IPS DF 6.9 (cell line): ENCODE data around the gene ABCA1.
A peak's percentile ranks its signal among the peaks of the same experiment; 100 is the strongest.

ENCODE experiments used
- DNase-seq: peaks from one replicate; pipeline ENCODE4 v3.0.0-alpha.2; 2013; ENCODE audit warnings: low read depth, low spot score
- H3K27ac ChIP-seq: one replicate; pipeline ENCODE4 v1.5.1; 2013; ENCODE audit warnings: low read length, control low read depth
- H3K27me3 ChIP-seq: 2 replicates; pipeline ENCODE4 v1.6.1; 2013; ENCODE audit warnings: mild to moderate bottlenecking, low read length; ENCODE audit not compliant: control insufficient read depth, insufficient read depth
- H3K36me3 ChIP-seq: 2 replicates; pipeline ENCODE4 v1.6.1; 2013; ENCODE audit warnings: low read length; ENCODE audit not compliant: control insufficient read depth, insufficient read depth
- H3K4me1 ChIP-seq: 2 replicates; pipeline ENCODE4 v1.6.1; 2013; ENCODE audit warnings: low read length; ENCODE audit not compliant: control insufficient read depth, insufficient read depth
- H3K4me3 ChIP-seq: 2 replicates; pipeline ENCODE4 v1.5.1; 2013; ENCODE audit warnings: mild to moderate bottlenecking, low read length
- H3K9me3 ChIP-seq: 2 replicates; pipeline ENCODE4 v1.6.1; 2013; ENCODE audit warnings: low read length, inconsistent platforms; ENCODE audit not compliant: control insufficient read depth, insufficient read depth
- WGBS: extraction: QIAGEN DNeasy Blood & Tissue Kit; methylation state at CpG from one replicate; pipeline ENCODE4 v1.1.7; 2013; ENCODE audit warnings: mixed read lengths, missing lambda C conversion rate; ENCODE audit not compliant: insufficient read length, insufficient coverage; 5-methylcytosine and 5-hydroxymethylcytosine counted together

The ABCA1 gene

GRCh38 chr9:104885818-104886709 lies 41.9 kb downstream of the ABCA1 start:
- Histone ChIP-seq H3K4me1 (peaks cover 6% of the 10 kb centered on the region), H3K27ac (peak overlapping the region; percentile 11), H3K9me3 (no peaks in the 10 kb centered on the region), H3K27me3 (no peaks in the 10 kb centered on the region), H3K4me3 (no peak overlapping the region), H3K36me3 (no peaks in the 10 kb centered on the region)
- DNase-seq, result no peak
- WGBS, result no CpG with 5 or more reads among the region's 3 CpGs

GRCh38 chr9:104883169-104883568 lies 44.8 kb downstream of the ABCA1 start:
- H3K9me3 ChIP-seq, result no peaks in the 10 kb centered on the region
- no peak overlapping the region for H3K27ac ChIP-seq
- no peak for DNase-seq
- H3K4me1 ChIP-seq, result peaks cover 3% of the 10 kb centered on the region
- H3K27me3 ChIP-seq, result no peaks in the 10 kb centered on the region
- H3K36me3 ChIP-seq, result no peaks in the 10 kb centered on the region
- no peak overlapping the region for H3K4me3 ChIP-seq
- no CpG with 5 or more reads among the region's 2 CpGs for WGBS

- Histone ChIP-seq H3K9me3 (no peaks in the 10 kb centered on the region), H3K4me3 (no peak overlapping the region), H3K36me3 (no peaks in the 10 kb centered on the region), H3K4me1 (peaks cover 3% of the 10 kb centered on the region), H3K27me3 (no peaks in the 10 kb centered on the region), H3K27ac (no peak overlapping the region)
- no peak for DNase-seq
Observed at GRCh38 chr9:104882566-104882965, 45.4 kb downstream of the ABCA1 start.

GRCh38 chr9:104882086-104882485 lies 45.9 kb downstream of the ABCA1 start:
- no peaks in the 10 kb centered on the region for H3K9me3 ChIP-seq
- no peak for DNase-seq
- peaks cover 3% of the 10 kb centered on the region for H3K4me1 ChIP-seq
- no peak overlapping the region for H3K4me3 ChIP-seq
- no CpG with 5 or more reads among the region's 4 CpGs for WGBS
- H3K36me3 ChIP-seq, result no peaks in the 10 kb centered on the region
- no peaks in the 10 kb centered on the region for H3K27me3 ChIP-seq
- H3K27ac ChIP-seq, result no peak overlapping the region

GRCh38 chr9:104879555-104880309 lies 48.2 kb downstream of the ABCA1 start:
- no peak for DNase-seq
- WGBS, result no CpG with 5 or more reads among the region's 5 CpGs

GRCh38 chr9:104876587-104876986 lies 51.4 kb downstream of the ABCA1 start:
- H3K4me1 ChIP-seq, result peaks cover under 1% of the 10 kb centered on the region
- H3K4me3 ChIP-seq, result no peak overlapping the region
- H3K9me3 ChIP-seq, result no peaks in the 10 kb centered on the region
- no peak for DNase-seq
- no peak overlapping the region for H3K27ac ChIP-seq
- no CpG with 5 or more reads among the region's 1 CpG for WGBS
- H3K36me3 ChIP-seq, result no peaks in the 10 kb centered on the region
- no peaks in the 10 kb centered on the region for H3K27me3 ChIP-seq

More at GRCh38 chr9:104879555-104880309, 48.2 kb downstream of the ABCA1 start:
- Histone ChIP-seq H3K4me3 (no peak overlapping the region), H3K4me1 (peaks cover 3% of the 10 kb centered on the region), H3K27ac (no peak overlapping the region), H3K36me3 (no peaks in the 10 kb centered on the region), H3K27me3 (no peaks in the 10 kb centered on the region), H3K9me3 (no peaks in the 10 kb centered on the region)

GRCh38 chr9:104875897-104876296 lies 52.1 kb downstream of the ABCA1 start:
- Histone ChIP-seq H3K4me1 (no peaks in the 10 kb centered on the region), H3K36me3 (no peaks in the 10 kb centered on the region), H3K27ac (no peak overlapping the region), H3K27me3 (no peaks in the 10 kb centered on the region), H3K9me3 (no peaks in the 10 kb centered on the region), H3K4me3 (no peak overlapping the region)
- WGBS, result no CpG with 5 or more reads among the region's 4 CpGs
- DNase-seq, result no peak

- no peaks in the 10 kb centered on the region for H3K9me3 ChIP-seq
- no peaks in the 10 kb centered on the region for H3K4me1 ChIP-seq
- no peak overlapping the region for H3K4me3 ChIP-seq
- WGBS, result no CpG with 5 or more reads among the region's 3 CpGs
- no peaks in the 10 kb centered on the region for H3K27me3 ChIP-seq
- H3K27ac ChIP-seq, result no peak overlapping the region
- no peaks in the 10 kb centered on the region for H3K36me3 ChIP-seq
- DNase-seq, result no peak
Observed at GRCh38 chr9:104875320-104875719, 52.6 kb downstream of the ABCA1 start.

- H3K9me3 ChIP-seq, result no peaks in the 10 kb centered on the region
- no peak for DNase-seq
- no peaks in the 10 kb centered on the region for H3K27me3 ChIP-seq
- H3K4me3 ChIP-seq, result no peak overlapping the region
- no peaks in the 10 kb centered on the region for H3K36me3 ChIP-seq
- H3K27ac ChIP-seq, result no peak overlapping the region
- peaks cover 2% of the 10 kb centered on the region for H3K4me1 ChIP-seq
- WGBS, result no CpG with 5 or more reads among the region's 3 CpGs
Observed at GRCh38 chr9:104873489-104873850, 54.5 kb downstream of the ABCA1 start.

- peaks cover 4% of the 10 kb centered on the region for H3K4me1 ChIP-seq
- no peak overlapping the region for H3K4me3 ChIP-seq
- no peaks in the 10 kb centered on the region for H3K9me3 ChIP-seq
- DNase-seq, result no peak
- H3K27me3 ChIP-seq, result no peaks in the 10 kb centered on the region
- H3K36me3 ChIP-seq, result no peaks in the 10 kb centered on the region
- WGBS, result no CpG with 5 or more reads among the region's 6 CpGs
- no peak overlapping the region for H3K27ac ChIP-seq
Observed at GRCh38 chr9:104872656-104873488, 55.1 kb downstream of the ABCA1 start.
